Astrocyte of the spinal cord (primary cell): ENCODE results near the gene GAS6.

Experiments
- DNase-seq: peaks from one replicate; pipeline ENCODE4 v3.0.0; 2011; ENCODE audit warnings: low read depth, low spot score
- H3K4me3 ChIP-seq: 2 replicates; pipeline ENCODE4 v1.5.1; 2011; ENCODE audit warnings: low read depth, mild to moderate bottlenecking, low read length, moderate library complexity
- in situ Hi-C: cut with HindIII; loops from 2 replicates; pipeline ENCODE4 v1.10.0; 2017; ENCODE audit warnings: low sequenced_read_pairs
- TF ChIP-seq, protein P1 (sequence below): IDR thresholded peaks from 2 replicates; pipeline ENCODE4 v1.5.1; 2012; ENCODE audit warnings: low read depth, mild to moderate bottlenecking, low read length, inconsistent platforms

The GAS6 gene

DNA sequence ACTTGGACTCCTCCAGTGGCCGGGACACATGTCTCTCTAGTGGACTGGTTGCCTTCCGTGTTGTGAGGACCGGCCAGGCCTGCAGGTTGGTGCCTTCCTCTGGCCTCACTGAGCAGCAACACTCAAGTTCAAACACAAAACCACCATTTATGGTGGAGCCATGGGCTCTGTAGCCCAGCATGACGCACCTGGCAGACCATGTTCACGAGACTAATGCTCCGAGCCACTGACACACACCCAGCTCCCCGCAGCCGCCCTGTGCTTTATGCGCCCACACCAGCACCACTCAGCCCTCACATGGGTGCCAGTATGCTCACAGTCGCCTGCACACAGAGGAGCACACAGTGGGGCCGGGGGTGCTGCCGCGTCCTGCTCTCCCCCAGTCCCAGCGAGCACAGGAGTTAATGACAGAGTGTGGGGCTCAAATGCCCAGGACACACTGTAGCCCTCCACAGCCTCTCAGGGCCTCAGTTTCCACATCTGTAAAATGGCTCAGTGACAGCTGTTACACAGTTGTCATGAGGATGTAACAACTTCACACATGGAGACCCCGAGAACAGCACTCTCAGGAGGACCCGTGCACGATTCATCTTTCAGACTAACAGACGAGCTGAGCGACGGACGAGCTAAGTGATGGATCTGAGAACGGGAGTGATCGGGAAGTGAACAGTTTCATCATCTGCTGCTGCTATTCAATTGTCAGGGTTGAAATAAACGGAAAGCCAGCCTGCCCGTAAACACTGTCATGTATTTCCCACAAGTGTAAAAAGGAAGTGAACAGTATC lies 7.8 kb downstream of the GAS6 start:
- DNase-seq: no peak
- H3K4me3 ChIP-seq: no peak overlapping the region
- TF ChIP-seq, protein P1, sequence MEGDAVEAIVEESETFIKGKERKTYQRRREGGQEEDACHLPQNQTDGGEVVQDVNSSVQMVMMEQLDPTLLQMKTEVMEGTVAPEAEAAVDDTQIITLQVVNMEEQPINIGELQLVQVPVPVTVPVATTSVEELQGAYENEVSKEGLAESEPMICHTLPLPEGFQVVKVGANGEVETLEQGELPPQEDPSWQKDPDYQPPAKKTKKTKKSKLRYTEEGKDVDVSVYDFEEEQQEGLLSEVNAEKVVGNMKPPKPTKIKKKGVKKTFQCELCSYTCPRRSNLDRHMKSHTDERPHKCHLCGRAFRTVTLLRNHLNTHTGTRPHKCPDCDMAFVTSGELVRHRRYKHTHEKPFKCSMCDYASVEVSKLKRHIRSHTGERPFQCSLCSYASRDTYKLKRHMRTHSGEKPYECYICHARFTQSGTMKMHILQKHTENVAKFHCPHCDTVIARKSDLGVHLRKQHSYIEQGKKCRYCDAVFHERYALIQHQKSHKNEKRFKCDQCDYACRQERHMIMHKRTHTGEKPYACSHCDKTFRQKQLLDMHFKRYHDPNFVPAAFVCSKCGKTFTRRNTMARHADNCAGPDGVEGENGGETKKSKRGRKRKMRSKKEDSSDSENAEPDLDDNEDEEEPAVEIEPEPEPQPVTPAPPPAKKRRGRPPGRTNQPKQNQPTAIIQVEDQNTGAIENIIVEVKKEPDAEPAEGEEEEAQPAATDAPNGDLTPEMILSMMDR: no peak
- in situ Hi-C loops: no loop called here

DNA sequence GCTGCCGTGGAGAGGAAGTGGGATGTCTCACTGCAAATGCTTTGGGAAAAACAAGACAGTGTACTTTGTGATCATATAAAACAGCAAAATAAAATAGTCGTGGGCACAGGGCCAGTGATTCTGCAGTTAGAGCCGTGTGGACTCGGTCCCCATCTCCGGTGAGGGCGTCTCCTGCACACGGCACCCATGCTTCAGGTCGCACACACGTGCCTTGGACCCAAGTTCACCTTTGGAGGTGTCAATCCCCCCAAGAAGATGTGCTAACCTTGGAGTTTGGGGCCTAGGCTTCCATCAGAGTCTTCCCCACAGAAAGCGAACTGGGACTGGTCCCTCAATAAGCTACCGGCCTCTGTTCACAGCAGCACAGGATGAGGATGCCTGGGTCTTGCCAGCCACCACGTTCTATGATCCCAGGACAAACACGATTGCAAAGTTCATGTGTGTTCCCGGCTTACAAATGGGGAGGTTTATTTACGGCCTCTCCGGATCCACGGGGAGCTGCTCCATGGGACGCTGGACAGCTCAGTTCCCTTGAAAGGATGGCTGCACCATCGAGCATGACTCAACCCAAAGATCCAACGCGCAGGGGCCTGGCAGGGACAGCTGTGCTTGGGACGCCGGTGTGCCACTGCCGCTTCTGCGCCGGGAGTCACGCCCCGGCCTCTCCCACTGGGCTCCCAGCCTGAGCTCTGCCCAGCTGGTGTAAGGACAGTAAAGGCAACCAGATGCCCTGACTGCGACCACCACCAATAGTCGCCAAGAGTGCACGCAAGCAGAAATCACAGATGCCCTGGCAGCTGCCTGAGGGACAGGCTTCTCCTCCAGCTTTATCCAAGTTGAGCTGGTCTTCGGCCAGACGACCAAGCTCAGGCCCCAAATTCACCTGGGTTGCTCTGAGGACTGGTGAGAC lies 8.6 kb downstream of the GAS6 start:
- H3K4me3 ChIP-seq: no peak overlapping the region
- in situ Hi-C loops: no loop called here
- peak; percentile 50 for DNase-seq
- TF ChIP-seq, protein P1: no peak

DNA sequence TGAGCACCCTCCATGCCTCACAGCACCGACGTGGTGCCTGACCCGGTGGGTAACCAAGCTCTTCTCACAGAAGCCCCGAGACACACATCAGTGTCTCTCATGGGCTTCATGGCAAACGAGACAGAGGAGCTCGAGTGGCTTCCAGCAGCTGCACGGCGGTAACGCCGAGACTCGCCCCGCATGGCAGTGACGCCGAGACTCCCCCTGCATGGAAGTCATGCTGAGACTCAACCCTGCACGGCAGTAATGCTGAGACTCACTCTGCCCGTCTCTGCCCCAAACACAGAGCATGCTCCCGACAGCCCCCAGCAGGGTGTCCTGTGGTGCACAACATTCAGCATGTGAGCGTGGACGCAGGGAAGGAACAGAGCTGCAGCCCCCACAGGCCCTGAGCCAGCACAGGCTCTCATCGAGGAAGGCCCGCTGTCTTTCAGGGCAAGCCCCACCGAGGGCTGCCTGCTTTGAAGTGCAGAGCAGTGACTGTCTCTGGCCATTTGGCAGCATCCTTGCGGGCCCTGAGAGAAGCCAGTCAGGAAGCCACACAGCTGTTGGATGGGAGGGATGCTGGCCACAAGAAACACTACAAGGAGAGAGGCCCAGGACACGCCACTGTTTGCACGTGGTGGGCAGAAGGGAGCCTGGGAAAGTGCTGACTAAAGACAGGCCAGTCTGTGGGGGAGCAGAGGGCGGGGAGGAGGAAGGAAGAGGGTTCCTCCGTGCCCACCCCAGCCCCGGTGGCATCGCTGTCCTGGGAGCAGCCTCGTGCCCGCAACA lies 9.5 kb downstream of the GAS6 start:
- H3K4me3 ChIP-seq: no peak overlapping the region
- peak; percentile 79 for DNase-seq
- TF ChIP-seq, protein P1: no peak
- in situ Hi-C loops: no loop called here

DNA sequence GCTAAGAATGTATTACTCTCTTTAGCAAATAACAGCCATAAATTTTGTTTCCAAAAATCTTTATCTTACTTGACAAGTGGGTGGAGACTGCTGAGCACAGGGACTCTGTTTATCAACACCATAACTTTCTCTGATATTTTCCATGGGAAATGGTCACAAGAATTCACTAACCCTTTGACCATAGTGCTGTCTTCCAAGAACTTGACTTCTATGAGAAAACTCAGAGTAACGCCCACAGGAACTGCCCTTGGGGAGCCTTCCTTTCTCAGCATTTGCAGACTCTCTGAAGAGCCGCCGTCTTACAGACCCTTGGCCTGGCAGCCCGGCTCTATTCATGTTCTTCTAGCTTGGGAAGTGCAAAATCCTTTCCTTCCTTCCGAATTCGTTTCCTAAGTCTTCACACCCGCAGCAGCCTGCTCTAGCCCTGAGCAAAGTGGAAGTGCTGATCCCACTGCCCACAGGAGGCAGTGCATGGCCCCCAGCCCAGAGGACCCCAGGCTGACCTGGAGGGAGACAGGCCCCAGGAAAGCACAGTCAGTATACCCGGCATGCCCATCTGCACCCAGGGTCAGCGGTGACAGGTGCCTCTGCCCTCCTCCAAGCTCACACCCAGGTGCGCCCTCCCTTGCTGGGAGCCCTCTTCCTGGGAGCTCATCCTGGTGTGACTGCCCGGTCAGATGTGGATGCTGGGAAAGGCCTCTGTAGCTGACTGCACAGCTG lies 10.2 kb downstream of the GAS6 start:
- TF ChIP-seq, protein P1: no peak
- no peak overlapping the region for H3K4me3 ChIP-seq
- peak; percentile 52 for DNase-seq
- in situ Hi-C loops: no loop called here

DNA sequence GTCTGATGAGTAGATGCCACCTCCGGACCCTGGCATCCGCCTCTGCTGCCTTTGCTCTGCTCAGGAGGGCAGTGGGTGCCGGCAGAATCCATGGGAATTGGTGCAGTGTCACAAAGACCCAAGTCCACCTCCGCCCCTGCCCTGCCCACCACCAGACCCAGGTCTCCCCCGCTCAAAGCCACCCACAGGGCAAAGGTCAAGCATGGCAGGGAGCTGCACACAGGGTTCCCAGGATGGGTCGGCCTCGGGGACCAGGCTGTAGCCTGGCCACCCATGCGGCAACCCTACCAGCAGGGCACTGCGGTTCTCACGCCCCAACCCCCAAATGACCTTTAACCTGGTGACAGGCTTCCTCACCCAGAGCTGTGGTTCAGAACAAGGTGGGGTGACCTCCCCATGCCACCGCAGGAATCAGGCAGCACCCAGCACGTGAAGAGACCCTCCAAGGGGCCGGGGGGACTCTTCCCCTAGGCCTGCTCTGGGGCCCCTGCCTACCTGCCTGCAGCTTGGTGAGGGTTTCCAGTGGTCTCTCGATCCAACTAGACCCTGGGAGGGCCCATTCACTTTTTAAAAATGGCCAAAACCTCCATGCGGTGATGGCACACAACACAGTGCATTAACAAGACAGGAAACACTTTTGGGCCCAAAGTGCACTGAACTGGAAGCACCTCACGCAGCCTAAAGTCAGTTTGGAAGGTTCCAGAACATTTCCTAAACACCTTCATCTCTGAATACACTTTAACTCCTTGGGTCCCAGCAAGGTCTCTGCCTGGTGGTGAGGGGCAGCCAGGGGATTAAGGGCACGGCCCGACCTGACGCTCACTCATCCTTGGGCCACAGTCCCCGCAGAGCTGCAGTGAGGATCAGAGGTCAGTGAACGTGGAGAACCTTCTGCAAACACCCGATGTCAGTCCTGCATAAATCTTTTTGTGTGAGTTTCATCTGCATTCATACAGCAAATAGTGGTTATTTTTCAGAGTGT lies 11.0 kb downstream of the GAS6 start:
- no peak overlapping the region for H3K4me3 ChIP-seq
- TF ChIP-seq, protein P1: no peak
- DNase-seq: no peak
- in situ Hi-C loops: no loop called here
